PC-3 (cell line): ENCODE data around the gene ADIG. TPM values are rescaled to one million over a fixed set of nuclear protein-coding genes. Genes with fewer than 3 reads are reported as not detected.

ENCODE experiments used
- ATAC-seq: fragments of 200-7000 bp; cut with Tn5 transposase; 2 replicates; pipeline ENCODE4 v1.9.1; 2020; ENCODE audit warnings: mild to moderate bottlenecking, moderate library complexity
- BruUV-seq: library from RNA; stranded (reverse); fragments of 400-500 nt; replicated peaks from 2 replicates; lab custom pipeline; 2021; lab: Mats Ljungman, UMichigan
- CTCF ChIA-PET: fragments of 300-600 bp; sonication (Branson Sonifier 250); formaldehyde crosslinking; loops from one replicate; lab custom pipeline; 2022; ENCODE audit warnings: antibody characterized with exemption; lab: Charles Lee
- POLR2A ChIA-PET: fragments of 300-600 bp; sonication (Branson Sonifier 250); formaldehyde crosslinking; loops from one replicate; lab custom pipeline; 2022; ENCODE audit warnings: antibody characterized with exemption; ENCODE audit not compliant: unreplicated experiment; lab: Charles Lee
- DNase-seq: peaks from one replicate; pipeline ENCODE4 v3.0.0-alpha.2; 2015
- H2AFZ ChIP-seq: fragments of 300-600 bp; sonication (generic); 2 replicates; pipeline ENCODE4 v1.6.0; 2016; ENCODE audit warnings: antibody characterized with exemption, low read length
- H3F3A ChIP-seq: fragments of 300-600 bp; sonication (generic); one replicate; pipeline ENCODE4 v1.6.0; 2017; ENCODE audit warnings: antibody characterized with exemption, low read length, control low read depth, mild to moderate bottlenecking; ENCODE audit not compliant: unreplicated experiment
- H3K27ac ChIP-seq: fragments of 300-600 bp; sonication (generic); 2 replicates; pipeline ENCODE4 v1.5.1; 2016; ENCODE audit warnings: mild to moderate bottlenecking, low read length
- H3K27me3 ChIP-seq: fragments of 300-600 bp; sonication (generic); 2 replicates; pipeline ENCODE4 v1.6.1; 2016; ENCODE audit warnings: low read length, mixed read lengths
- H3K36me3 ChIP-seq: fragments of 300-600 bp; sonication (generic); 2 replicates; pipeline ENCODE4 v1.6.1; 2016; ENCODE audit warnings: low read depth, mixed run types, low read length, mixed read lengths
- H3K4me1 ChIP-seq: fragments of 300-600 bp; sonication (generic); 2 replicates; pipeline ENCODE4 v1.5.1; 2016; ENCODE audit warnings: low read length; ENCODE audit not compliant: insufficient read depth
- H3K4me2 ChIP-seq: fragments of 300-600 bp; sonication (generic); 2 replicates; pipeline ENCODE4 v1.6.0; 2016; ENCODE audit warnings: low read length
- H3K4me3 ChIP-seq: fragments of 300-600 bp; sonication (generic); 2 replicates; pipeline ENCODE4 v1.5.1; 2016; ENCODE audit warnings: mild to moderate bottlenecking, low read length, mixed read lengths
- H3K79me2 ChIP-seq: fragments of 300-600 bp; sonication (generic); 2 replicates; pipeline ENCODE4 v1.6.1; 2017; ENCODE audit warnings: low read length, mixed read lengths
- H3K9ac ChIP-seq: fragments of 300-600 bp; sonication (generic); 2 replicates; pipeline ENCODE4 v1.6.0; 2016; ENCODE audit warnings: mild to moderate bottlenecking, low read length
- H3K9me2 ChIP-seq: fragments of 300-600 bp; sonication (generic); replicated peaks from 2 replicates; pipeline ENCODE4 v1.6.1; 2016; ENCODE audit warnings: mixed run types, low read length, mixed read lengths
- H3K9me3 ChIP-seq: fragments of 300-600 bp; sonication (generic); 2 replicates; pipeline ENCODE4 v1.6.1; 2016; ENCODE audit warnings: low read length, mixed read lengths
- H4K20me1 ChIP-seq: fragments of 300-600 bp; sonication (generic); 2 replicates; pipeline ENCODE4 v1.6.1; 2016; ENCODE audit warnings: low read length, mixed read lengths
- CTCF ChIP-seq: fragments of 300-600 bp; sonication (generic); conservative IDR thresholded peaks from 2 replicates; pipeline ENCODE4 v1.5.1; 2017; ENCODE audit warnings: antibody characterized with exemption, low read depth, mild to moderate bottlenecking, low read length
- EZH2 ChIP-seq: fragments of 300-600 bp; sonication (generic); IDR thresholded peaks from one replicate; pipeline ENCODE4 v1.6.1; 2017; ENCODE audit warnings: antibody characterized with exemption, mild to moderate bottlenecking, low read length; ENCODE audit not compliant: unreplicated experiment
- EZH2phosphoT487 ChIP-seq: fragments of 300-600 bp; sonication (generic); IDR thresholded peaks from 2 replicates; pipeline ENCODE4 v1.6.1; 2018; ENCODE audit warnings: mild to moderate bottlenecking, antibody characterized with exemption, low read length, borderline replicate concordance
- intact Hi-C: fragments of 100-400 bp; cut with micrococcal nuclease; formaldehyde crosslinking; loops from 2 replicates; pipeline ENCODE4 v1.9.0; 2023
- total RNA-seq: library from RNA; depleted of rRNA; stranded (reverse); fragments of >200 nt; gene quantifications from 2 replicates; pipeline ENCODE4 v1.2.3, GENCODE V29; 2014

Gene ADIG
- total RNA-seq, 1 experiment from 2014 or later, result not detected

GRCh38 chr20:38584099-38584763, 3.2 kb downstream of the ADIG start:
- Histone ChIP-seq H4K20me1 (no peaks in the 10 kb centered on the region), H3K4me3 (no peak overlapping the region), H3K36me3 (no peaks in the 10 kb centered on the region), H3K4me2 (no peak overlapping the region), H3K27me3 (no peaks in the 10 kb centered on the region), H2AFZ (no peak overlapping the region), H3K9me2 (no peaks in the 10 kb centered on the region), H3K9ac (no peak overlapping the region), H3K79me2 (no peaks in the 10 kb centered on the region), H3F3A (no peaks in the 10 kb centered on the region), H3K9me3 (no peaks in the 10 kb centered on the region), H3K4me1 (no peaks in the 10 kb centered on the region), H3K27ac (no peak overlapping the region)
- TF ChIP-seq EZH2, result no peak
- no peak for TF ChIP-seq EZH2phosphoT487
- CTCF ChIA-PET, result no interaction called here
- intact Hi-C loops, result no loop called here
- DNase-seq (no peak), ATAC-seq (no peak)
- BruUV-seq, result no TSS peak
- POLR2A ChIA-PET, result no interaction called here

GRCh38 chr20:38585404-38586180, 4.6 kb downstream of the ADIG start:
- Histone ChIP-seq H4K20me1 (no peaks in the 10 kb centered on the region), H3K27ac (no peak overlapping the region), H3K4me2 (no peak overlapping the region), H2AFZ (no peak overlapping the region), H3K9me3 (no peaks in the 10 kb centered on the region), H3K4me3 (no peak overlapping the region), H3K36me3 (no peaks in the 10 kb centered on the region), H3K27me3 (no peaks in the 10 kb centered on the region), H3K79me2 (no peaks in the 10 kb centered on the region), H3F3A (no peaks in the 10 kb centered on the region), H3K9me2 (no peaks in the 10 kb centered on the region), H3K4me1 (no peaks in the 10 kb centered on the region), H3K9ac (no peak overlapping the region)
- ATAC-seq, result no peak
- TF ChIP-seq CTCF (no peak), EZH2phosphoT487 (no peak), EZH2 (no peak)
- DNase-seq, result no peak
- no TSS peak for BruUV-seq
- intact Hi-C loops, result no loop called here
- ChIA-PET CTCF (no interaction called here), POLR2A (no interaction called here)

GRCh38 chr20:38586181-38586525, 5.2 kb downstream of the ADIG start:
- intact Hi-C loops, result no loop called here
- no peak for TF ChIP-seq EZH2
- no peak for TF ChIP-seq EZH2phosphoT487
- TF ChIP-seq CTCF, result no peak
- POLR2A ChIA-PET, result no interaction called here
- no peaks in the 10 kb centered on the region for H3K36me3 ChIP-seq
- no peak overlapping the region for H3K9ac ChIP-seq
- no peak overlapping the region for H3K4me2 ChIP-seq
- H3F3A ChIP-seq, result no peaks in the 10 kb centered on the region
- no peaks in the 10 kb centered on the region for H3K4me1 ChIP-seq
- no peak overlapping the region for H2AFZ ChIP-seq
- ATAC-seq (no peak), DNase-seq (no peak)
- no peaks in the 10 kb centered on the region for H3K79me2 ChIP-seq
- no peaks in the 10 kb centered on the region for H3K27me3 ChIP-seq
- CTCF ChIA-PET, result no interaction called here
- H3K9me3 ChIP-seq, result no peaks in the 10 kb centered on the region
- H3K27ac ChIP-seq, result no peak overlapping the region
- H3K4me3 ChIP-seq, result no peak overlapping the region
- no TSS peak for BruUV-seq
- no peaks in the 10 kb centered on the region for H3K9me2 ChIP-seq
- H4K20me1 ChIP-seq, result no peaks in the 10 kb centered on the region
